Tibial nerve (tissue), 4 donors: Measurements from ENCODE around the gene PLA1A. TPM values are rescaled to one million over a fixed set of nuclear protein-coding genes. Genes with fewer than 3 reads are reported as not detected.

ENCODE experiments used
- DNase-seq, 2 donors: peaks; one replicate each; pipeline ENCODE4 v3.0.0-alpha.2; 2019; ENCODE audit warnings: low spot score in 2 of 2
- H3K27ac ChIP-seq, 4 donors: fragments of 200-600 bp; sonication (generic) in 3 of 4; one replicate each; pipeline ENCODE4 v1.5.1; 2017 to 2019; ENCODE audit warnings: mild to moderate bottlenecking in 1 of 4
- H3K27me3 ChIP-seq, 2 donors: fragments of 200-600 bp; sonication (generic) in 1 of 2; one replicate each; pipeline versions ENCODE4 v1.5.1 to v1.6.0; 2017 to 2019
- H3K36me3 ChIP-seq, 3 donors: fragments of 200-600 bp; sonication (generic); one replicate each; pipeline ENCODE4 v1.5.1; 2018 to 2019
- H3K4me1 ChIP-seq, 4 donors: fragments of 200-600 bp; sonication (generic) in 3 of 4; one replicate each; pipeline ENCODE4 v1.5.1; 2017 to 2019
- H3K4me3 ChIP-seq, 4 donors: fragments of 200-600 bp; sonication (generic) in 3 of 4; one replicate each; pipeline ENCODE4 v1.5.1; 2017 to 2019; ENCODE audit warnings: mild to moderate bottlenecking in 1 of 4, moderate library complexity in 1 of 4
- H3K9me3 ChIP-seq, 4 donors: fragments of 200-600 bp; sonication (generic) in 3 of 4; one replicate each; pipeline ENCODE4 v1.5.1; 2017 to 2019
- CTCF ChIP-seq, 5 experiments: fragments of 200-600 bp in 3 of 5; fragments of 450-650 bp in 2 of 5; sonication (generic) in 3 of 5; IDR thresholded peaks; one replicate each; pipeline ENCODE4 v1.5.1; 2016 to 2019; ENCODE audit warnings: antibody characterized with exemption in 5 of 5, mild to moderate bottlenecking in 3 of 5, moderate library complexity in 2 of 5
- EP300 ChIP-seq, 2 donors: sonication (generic); formaldehyde crosslinking; IDR thresholded peaks; one replicate each; pipeline ENCODE4 v1.6.1; 2017; ENCODE audit warnings: antibody characterized with exemption in 2 of 2, mild to moderate bottlenecking in 1 of 2
- POLR2A ChIP-seq, 2 donors: fragments of 450-650 bp; IDR thresholded peaks; one replicate each; pipeline ENCODE4 v1.6.1; 2017; ENCODE audit warnings: antibody characterized with exemption in 2 of 2, mild to moderate bottlenecking in 2 of 2, moderate library complexity in 2 of 2
- WGBS, 2 donors: methylation state at CpG; one replicate each; pipeline ENCODE4 v1.1.5; 2018; 5-methylcytosine and 5-hydroxymethylcytosine counted together
- total RNA-seq, 4 donors: library from RNA; depleted of rRNA; stranded (reverse); fragments of >200 nt; gene quantifications; one replicate each; pipeline ENCODE4 v1.1.0, GENCODE V29; 2016

The PLA1A gene
- total RNA-seq, 4 donors from 2014 or later: 2.5 to 12.0 (median 3.9) TPM; not detected in 1

GRCh38 chr3:119626196-119626595, 28.5 kb downstream of the PLA1A start:
- H3K9me3 ChIP-seq: no peaks in the 10 kb centered on the region
- 100% methylated on average over 1 of the region's 1 CpG for WGBS, 2 donors
- no peak for TF ChIP-seq POLR2A (IDR thresholded peaks at IDR 0.05)
- no peak for TF ChIP-seq CTCF (IDR thresholded peaks at IDR 0.05)
- no peak for TF ChIP-seq EP300 (IDR thresholded peaks at IDR 0.05)
- peak overlapping the region in 1 of 4 donors; percentile 87 for H3K27ac ChIP-seq
- DNase-seq: no peak
- no peaks in the 10 kb centered on the region for H3K27me3 ChIP-seq
- peaks cover 0 to 42% (median 24%) of the 10 kb centered on the region in 4 donors for H3K4me1 ChIP-seq
- H3K4me3 ChIP-seq: no peak overlapping the region
- H3K36me3 ChIP-seq: no peaks in the 10 kb centered on the region

GRCh38 chr3:119627461-119627860, 29.8 kb downstream of the PLA1A start:
- Histone ChIP-seq H3K9me3 (no peaks in the 10 kb centered on the region), H3K36me3 (no peaks in the 10 kb centered on the region), H3K4me1 (peaks cover 0 to 42% (median 24%) of the 10 kb centered on the region in 4 donors), H3K27me3 (no peaks in the 10 kb centered on the region), H3K27ac (peak overlapping the region in 3 of 4 donors; percentile 32 to 87 (median 74)), H3K4me3 (no peak overlapping the region)
- DNase-seq: no peak
- 45 to 54% methylated on average over 8 of the region's 8 CpGs for WGBS, 2 donors
- TF ChIP-seq CTCF (IDR thresholded peaks at IDR 0.05): no peak
- TF ChIP-seq POLR2A (IDR thresholded peaks at IDR 0.05): no peak
- TF ChIP-seq EP300 (IDR thresholded peaks at IDR 0.05): peak in 1 of 2 donors; percentile 30

GRCh38 chr3:119628390-119628789, 30.7 kb downstream of the PLA1A start:
- no peaks in the 10 kb centered on the region for H3K9me3 ChIP-seq
- no peaks in the 10 kb centered on the region for H3K27me3 ChIP-seq
- 71 to 74% methylated on average over 4 of the region's 4 CpGs for WGBS, 2 donors
- no peaks in the 10 kb centered on the region for H3K36me3 ChIP-seq
- no peak for TF ChIP-seq EP300 (IDR thresholded peaks at IDR 0.05)
- no peak for TF ChIP-seq CTCF (IDR thresholded peaks at IDR 0.05)
- TF ChIP-seq POLR2A (IDR thresholded peaks at IDR 0.05): no peak
- no peak for DNase-seq
- H3K27ac ChIP-seq: peak overlapping the region in 2 of 4 donors; percentile 74 to 87
- no peak overlapping the region for H3K4me3 ChIP-seq
- peaks cover 0 to 42% (median 24%) of the 10 kb centered on the region in 4 donors for H3K4me1 ChIP-seq

- Histone ChIP-seq H3K4me1 (peaks cover 0 to 42% (median 24%) of the 10 kb centered on the region in 4 donors), H3K27me3 (no peaks in the 10 kb centered on the region), H3K27ac (peak overlapping the region in 2 of 4 donors; percentile 74 to 87), H3K4me3 (no peak overlapping the region), H3K9me3 (no peaks in the 10 kb centered on the region), H3K36me3 (no peaks in the 10 kb centered on the region)
- TF ChIP-seq EP300 (IDR thresholded peaks at IDR 0.05) (peak in 1 of 2 donors; percentile 69), POLR2A (IDR thresholded peaks at IDR 0.05) (no peak)
- 53 to 60% methylated on average over 1 of the region's 1 CpG for WGBS, 2 donors
- DNase-seq: no peak
Observed at GRCh38 chr3:119628816-119629445, 31.2 kb downstream of the PLA1A start.

GRCh38 chr3:119630128-119630879, 32.6 kb downstream of the PLA1A start:
- H3K27me3 ChIP-seq: no peaks in the 10 kb centered on the region
- no peak for DNase-seq
- TF ChIP-seq CTCF (IDR thresholded peaks at IDR 0.05) (no peak), POLR2A (IDR thresholded peaks at IDR 0.05) (no peak), EP300 (IDR thresholded peaks at IDR 0.05) (peak in 1 of 2 donors; percentile 33)
- H3K4me3 ChIP-seq: no peak overlapping the region
- H3K9me3 ChIP-seq: no peaks in the 10 kb centered on the region
- WGBS, 2 donors: 70 to 78% methylated on average over 8 of the region's 8 CpGs
- peak overlapping the region in 2 of 4 donors; percentile 62 to 87 for H3K27ac ChIP-seq
- H3K36me3 ChIP-seq: no peaks in the 10 kb centered on the region
- peaks cover 0 to 42% (median 24%) of the 10 kb centered on the region in 4 donors for H3K4me1 ChIP-seq
